ENCODE data around the gene METTL14.
"Not testable (repeated sequence)": the region's sequence is repeated elsewhere in the genome, so short reads cannot be mapped to it uniquely, and the experiment has no call there.

Gene METTL14

DNA sequence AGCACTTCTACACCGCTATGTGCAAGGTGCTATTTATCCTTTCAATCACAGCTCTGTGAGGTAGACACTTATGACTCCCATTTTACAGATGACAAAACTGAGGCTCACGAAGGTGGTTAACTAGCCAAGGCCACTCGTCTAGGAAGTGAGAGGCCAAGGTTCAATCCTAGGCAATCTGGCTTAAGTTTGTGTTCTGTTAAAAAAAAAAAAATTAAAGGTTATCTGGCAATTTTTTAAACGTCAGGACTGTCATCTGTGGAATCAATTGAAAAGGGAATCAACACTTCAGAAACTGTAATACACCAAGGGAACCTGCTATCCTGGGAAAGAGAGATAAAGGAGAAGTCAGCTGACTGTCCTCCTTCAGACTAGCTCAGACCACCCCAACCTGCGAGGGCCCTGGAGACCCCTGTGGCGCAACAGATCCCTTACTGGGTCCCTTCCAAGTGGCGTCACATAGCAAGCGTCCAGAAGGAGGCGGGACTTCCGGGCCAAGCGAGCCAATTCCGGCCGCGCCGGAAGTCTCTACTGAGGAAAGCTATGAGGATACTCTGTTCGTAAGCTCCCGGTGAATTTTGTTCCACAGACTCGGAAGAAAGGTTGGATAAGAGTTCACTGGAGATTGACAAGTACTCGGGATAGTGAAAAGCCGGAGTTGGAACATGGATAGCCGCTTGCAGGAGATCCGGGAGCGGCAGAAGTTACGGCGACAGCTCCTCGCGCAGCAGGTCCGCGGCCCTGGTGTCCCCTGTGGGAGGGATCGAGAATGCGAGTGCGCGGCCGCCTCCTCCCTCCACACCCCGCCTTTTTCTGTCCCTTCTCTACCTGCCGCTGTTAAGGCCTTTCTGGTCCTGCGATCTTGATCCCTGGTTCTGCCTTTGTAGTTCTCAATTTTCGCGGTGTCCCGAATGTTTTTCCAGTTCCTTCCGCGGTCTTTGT lies at the start of gene METTL14:
Gene METTL14 (plus strand): TSS at position 520 of the 939 bp plus-strand sequence. CDS start 143 bp downstream, at position 663.
- peak; percentile 12 for FAIRE-seq
- DNase-seq (ENCODE audit: low spot score), result peak; percentile 75

- DNase-seq (ENCODE audit: low spot score); FAIRE-seq: not testable (repeated sequence)
Measured at GRCh38 chr4:118636126-118636525, 49.1 kb upstream of the METTL14 start.

DNA sequence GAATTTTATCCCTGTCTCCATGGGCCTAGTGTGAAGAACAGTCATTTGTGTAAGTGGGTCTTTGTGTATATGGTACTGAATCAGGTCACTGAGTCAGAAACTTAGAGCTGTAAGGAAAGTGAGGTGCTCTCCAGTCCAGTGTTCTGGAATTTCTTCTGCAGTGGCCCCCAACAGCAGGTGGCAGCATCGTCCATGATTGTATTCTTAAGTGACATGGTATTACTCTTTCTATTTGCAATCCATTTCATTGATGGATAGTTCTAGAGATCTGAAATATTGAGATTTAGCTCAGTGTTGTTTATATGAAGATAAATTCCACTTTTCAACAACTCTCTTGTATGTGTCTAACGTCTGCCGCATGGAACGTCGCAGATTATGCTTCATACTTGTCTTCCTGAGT lies 20.5 kb upstream of the METTL14 start:
- not testable (repeated sequence) for DNase-seq (ENCODE audit: low spot score); FAIRE-seq

GRCh38 chr4:118669220-118669619 lies 16.0 kb upstream of the METTL14 start:
- FAIRE-seq, result not testable (repeated sequence)
- DNase-seq (ENCODE audit: low spot score), result peak; percentile 14

DNA sequence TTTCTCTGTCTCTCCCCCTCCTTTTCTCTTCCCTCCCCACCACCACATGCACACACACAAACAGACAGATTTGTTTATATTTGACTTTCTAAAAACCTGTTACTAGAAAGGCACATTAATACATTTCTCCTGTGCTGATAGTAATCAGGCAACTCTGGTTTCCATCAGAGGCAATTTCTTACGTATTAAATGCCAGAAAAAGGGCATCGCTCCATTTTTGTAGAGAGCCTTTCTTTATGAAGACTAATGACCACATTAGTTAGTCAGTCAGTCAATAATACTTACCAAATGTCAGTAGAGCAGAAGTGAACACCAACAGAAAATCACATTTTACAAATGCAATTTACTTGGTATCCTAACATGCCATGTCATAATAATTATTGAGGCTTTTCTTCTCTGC lies 14.2 kb upstream of the METTL14 start:
- FAIRE-seq; DNase-seq (ENCODE audit: low spot score): not testable (repeated sequence)

GRCh38 chr4:118676128-118676527 lies 9.1 kb upstream of the METTL14 start:
- FAIRE-seq, result no peak

GRCh38 chr4:118680808-118681207 lies 4.4 kb upstream of the METTL14 start:
- FAIRE-seq (no peak), DNase-seq (ENCODE audit: low spot score) (no peak)

More at GRCh38 chr4:118676128-118676527, 9.1 kb upstream of the METTL14 start:
- no peak for DNase-seq (ENCODE audit: low spot score)

DNA sequence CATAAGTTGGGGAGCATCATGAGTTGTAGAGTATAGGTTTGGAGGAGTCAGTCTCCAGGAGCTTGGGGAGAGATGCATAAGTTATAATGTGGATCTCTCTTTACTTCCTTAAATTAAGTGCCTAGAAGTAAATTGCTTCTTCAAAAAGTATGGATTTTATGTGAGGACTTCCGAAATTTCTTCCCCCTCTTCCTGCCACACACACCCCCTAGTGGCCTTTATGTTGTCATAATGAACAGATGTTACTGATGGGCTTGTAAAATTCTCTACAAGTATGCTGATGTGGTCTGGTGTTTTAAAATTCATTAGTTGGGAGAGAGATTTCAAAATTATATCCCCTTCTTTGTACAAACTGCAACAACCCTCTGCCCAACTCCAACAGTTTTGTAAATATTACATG lies 2.3 kb upstream of the METTL14 start:
- no peak for FAIRE-seq
- DNase-seq (ENCODE audit: low spot score), result no peak

DNA sequence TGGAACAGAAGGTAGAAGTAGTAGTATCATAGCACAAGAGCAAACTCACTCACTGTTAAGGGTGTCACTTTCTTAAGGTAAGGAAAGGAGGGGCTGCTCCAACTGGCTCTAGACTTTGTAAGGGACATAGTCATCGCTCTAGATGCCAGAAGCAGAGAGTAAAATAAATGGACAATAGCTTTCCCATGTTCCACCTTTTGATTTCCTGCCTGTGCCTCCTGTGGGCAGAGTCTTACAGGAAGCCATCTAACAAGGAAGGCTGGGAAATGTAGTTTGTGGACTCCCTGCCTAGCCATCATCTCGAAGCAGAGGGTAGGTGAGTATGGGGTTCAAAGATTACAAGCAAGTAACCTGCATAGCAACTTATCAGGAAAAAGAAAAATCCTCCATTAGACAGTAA lies 1.7 kb upstream of the METTL14 start:
- DNase-seq (ENCODE audit: low spot score) (no peak), FAIRE-seq (no peak)

GRCh38 chr4:118703118-118703517 lies 17.9 kb downstream of the METTL14 start:
- FAIRE-seq (no peak), DNase-seq (ENCODE audit: low spot score) (no peak)

GRCh38 chr4:118711052-118711451 lies 25.9 kb downstream of the METTL14 start:
- no peak for FAIRE-seq

DNA sequence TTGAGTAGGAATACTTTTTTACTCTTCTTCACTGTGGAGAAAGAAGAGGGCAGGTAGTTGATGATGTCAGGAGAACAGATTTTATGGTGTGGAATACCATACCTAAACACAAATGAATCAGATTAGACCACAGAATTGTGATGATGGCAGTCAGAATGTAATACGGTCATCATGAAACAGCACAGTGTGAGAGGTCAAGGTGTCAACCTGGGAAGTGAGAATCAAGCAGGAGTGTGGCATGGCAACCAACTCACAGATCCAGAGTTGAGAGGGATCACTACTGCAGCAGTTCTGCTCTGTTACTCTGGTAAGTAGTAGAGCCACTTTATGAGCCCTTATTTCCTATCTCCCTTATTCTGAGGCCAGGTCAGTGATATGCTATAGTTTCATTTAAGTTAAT lies 27.7 kb downstream of the METTL14 start:
- FAIRE-seq (no peak), DNase-seq (ENCODE audit: low spot score) (peak; percentile 38)

More at GRCh38 chr4:118711052-118711451, 25.9 kb downstream of the METTL14 start:
- DNase-seq (ENCODE audit: low spot score), result no peak

DNA sequence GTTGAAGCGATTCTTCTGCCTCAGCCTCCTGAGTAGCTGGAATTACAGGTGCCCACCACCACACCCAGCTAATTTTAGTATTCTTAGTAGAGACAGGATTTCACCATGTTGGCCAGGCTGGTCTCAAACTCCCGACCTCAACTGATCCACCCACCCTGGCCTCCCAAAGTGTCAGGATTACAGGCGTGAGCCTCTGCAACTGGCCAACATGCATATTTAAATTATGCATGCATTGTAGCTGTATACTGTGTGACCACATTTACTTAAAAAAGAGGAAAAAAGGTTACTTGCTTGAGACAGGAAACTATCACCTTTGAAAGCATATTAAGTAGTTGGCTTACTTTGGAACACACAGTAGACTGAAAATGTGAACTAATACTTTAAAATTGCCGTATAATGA lies 29.5 kb downstream of the METTL14 start:
- no peak for FAIRE-seq

GRCh38 chr4:118716304-118716703 lies 31.1 kb downstream of the METTL14 start:
- no peak for FAIRE-seq
- no peak for DNase-seq (ENCODE audit: low spot score)

More for the DNA sequence above, 29.5 kb downstream of the METTL14 start:
- no peak for DNase-seq (ENCODE audit: low spot score)

GRCh38 chr4:118718511-118719170 lies 33.4 kb downstream of the METTL14 start:
- FAIRE-seq, result no peak
- no peak for DNase-seq (ENCODE audit: low spot score)

DNA sequence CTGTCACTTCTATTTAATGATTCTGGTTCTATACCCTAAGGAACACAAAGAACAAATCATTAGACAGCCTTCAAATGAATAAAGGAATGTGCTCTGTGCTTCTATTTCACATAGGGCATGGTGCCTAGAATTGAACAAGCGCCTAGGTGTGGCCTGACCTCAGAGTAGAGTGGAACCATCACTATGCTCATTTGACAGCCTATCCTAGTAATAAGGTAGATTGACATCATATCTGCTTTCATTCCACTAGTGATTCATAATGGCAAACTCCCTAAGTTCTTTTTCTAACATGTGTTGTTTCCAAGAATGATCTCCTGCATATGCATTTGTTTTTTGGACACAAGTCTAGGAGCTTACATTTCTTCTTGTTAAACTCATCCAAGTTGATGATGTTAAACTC lies 36.6 kb downstream of the METTL14 start:
- DNase-seq (ENCODE audit: low spot score) (no peak), FAIRE-seq (no peak)

DNA sequence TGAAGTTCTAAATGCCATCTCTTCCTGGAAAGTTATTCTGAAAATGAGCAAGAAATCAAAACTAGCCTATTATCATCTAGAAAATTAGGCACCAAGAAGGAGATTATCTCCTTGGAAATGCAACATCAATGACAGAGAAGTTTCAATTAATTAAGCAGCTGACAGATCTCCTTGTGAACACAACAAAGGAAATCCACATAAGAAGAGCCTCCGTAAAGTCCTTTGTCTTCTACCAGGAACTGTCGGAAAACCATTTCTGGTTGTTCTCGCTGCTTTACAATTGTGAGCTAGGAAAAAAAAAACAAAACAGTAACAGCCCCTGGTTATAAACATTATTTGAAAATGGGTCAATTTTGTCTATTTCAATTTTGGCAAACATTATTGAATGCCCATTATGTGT lies 38.2 kb downstream of the METTL14 start:
- FAIRE-seq, result no peak

DNA sequence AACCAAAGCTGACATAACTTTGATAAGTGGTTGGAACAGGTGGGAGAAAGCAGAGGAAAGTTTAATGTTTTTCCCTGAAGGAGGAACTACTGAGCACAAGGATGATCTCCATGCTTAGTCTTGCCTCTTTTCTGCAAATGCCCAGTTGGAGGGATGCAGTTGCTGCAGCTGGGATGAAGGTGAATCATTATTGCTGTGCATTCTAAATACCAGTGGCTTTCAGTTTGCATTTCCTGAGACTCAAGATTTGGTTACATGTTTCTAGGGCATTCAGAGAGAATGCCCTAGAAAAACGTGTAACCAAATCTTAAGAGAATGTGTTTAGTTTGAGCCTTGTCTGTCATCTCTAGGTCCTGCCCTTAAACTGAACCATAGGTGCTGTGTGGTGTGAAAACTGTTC lies 42.2 kb downstream of the METTL14 start:
- no peak for DNase-seq (ENCODE audit: low spot score)
- FAIRE-seq, result no peak

More for the DNA sequence above, 38.2 kb downstream of the METTL14 start:
- DNase-seq (ENCODE audit: low spot score), result no peak

DNA sequence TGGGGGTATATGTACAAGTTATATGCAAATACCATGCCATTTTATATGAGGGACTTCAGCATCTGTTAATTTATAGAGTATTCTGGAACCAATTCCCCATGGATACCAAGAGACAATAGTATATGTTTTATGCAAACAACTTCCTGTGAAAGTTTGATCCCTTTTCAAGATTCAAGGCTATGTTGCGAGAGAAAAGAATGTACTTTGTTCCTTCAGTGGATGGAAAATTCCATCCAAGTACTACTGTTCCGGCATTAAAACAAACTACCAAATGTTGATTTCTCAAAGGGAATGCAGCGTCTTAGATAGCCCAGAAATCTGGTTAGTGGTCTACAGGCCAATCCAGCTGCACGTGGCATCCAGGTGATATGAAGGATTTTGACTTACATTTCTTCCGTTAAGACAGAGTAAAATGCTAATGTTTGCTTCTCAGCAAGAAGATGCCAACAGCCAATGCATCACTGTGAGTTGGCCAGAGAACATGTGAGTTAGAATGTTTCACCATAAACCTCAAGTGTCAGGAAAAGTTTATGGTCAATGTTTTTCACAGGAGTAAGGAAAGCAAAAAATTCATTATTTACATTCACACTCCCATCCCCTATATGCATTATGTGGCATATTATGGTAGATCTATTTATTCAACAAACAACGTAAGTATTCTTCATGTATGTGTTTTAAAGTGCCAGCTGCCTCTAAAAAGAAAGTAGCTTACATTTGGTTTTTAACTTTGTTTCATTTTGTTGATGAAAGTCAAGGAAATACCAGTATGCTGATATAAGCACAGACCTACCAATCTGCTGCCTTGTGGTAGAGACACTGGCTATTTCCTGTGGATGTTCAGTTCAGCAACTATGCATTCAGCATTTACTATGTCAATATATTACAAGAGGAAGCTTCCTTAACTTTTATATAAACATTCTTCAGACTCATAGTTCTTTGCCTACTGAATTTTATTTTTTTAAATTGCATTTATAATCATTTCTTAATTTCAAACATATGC lies 44.4 kb downstream of the METTL14 start:
- FAIRE-seq, result no peak
- no peak for DNase-seq (ENCODE audit: low spot score)

DNA sequence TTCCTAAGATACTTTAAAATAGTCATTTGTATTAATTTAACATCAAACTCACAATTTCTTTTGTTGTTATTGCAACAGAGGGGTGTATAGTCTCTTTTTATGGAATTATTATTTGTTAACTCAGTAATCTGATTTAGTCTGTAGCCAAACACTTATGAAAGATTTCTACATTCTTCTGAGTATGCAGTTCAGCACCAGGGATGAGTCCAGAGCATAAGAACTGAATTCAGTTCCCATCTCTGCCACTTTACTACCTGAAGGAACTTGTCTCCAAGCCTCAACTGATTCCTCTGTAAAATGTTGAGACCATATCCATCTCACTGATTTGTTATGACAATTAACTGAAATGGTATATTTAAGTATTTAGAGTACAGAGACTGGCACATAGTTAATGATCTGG lies 45.5 kb downstream of the METTL14 start:
- FAIRE-seq (no peak), DNase-seq (ENCODE audit: low spot score) (no peak)

Measured in RCC 7860 (cell line).